HG02885 (cell line): ENCODE measurements around the gene CERT1.

Source experiments
- ATAC-seq: cut with Tn5 transposase; IDR thresholded peaks from one replicate; pipeline ENCODE4 v1.9.1; 2021; ENCODE audit warnings: mild to moderate bottlenecking; ENCODE audit not compliant: unreplicated experiment, poor library complexity

Gene CERT1

DNA sequence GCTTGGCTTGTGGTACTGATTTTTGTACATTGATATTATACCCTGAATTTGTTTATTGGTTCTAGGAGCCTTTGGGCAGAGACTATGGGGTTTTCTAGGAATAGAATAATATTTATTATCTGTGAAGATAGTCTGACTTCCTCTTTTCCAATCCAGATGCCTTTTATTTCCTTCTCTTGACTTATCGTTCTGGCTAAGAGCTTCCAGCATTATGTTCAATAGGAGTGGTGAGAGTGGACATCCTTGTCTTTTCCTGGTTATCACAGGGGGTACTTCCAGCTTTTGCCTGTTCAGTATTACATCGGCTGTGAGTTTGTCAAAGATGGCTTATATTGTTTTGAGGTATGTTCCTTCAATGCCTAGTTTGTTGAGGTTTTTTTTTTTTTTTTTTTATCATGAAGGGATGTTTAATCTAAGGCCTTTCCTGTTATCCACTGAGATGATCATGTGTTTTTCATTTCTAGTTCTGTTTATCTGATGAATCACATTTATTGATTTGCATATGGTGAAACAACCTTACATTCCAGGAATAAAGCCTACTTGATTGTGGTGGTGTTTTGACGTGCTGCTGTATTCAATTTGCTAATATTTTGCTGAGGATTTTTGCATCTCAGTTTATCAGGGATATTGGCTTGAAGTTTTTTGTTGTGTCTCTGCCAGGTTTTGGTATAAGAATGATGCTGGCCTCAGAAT, 77.5 kb downstream of the CERT1 start:
- ATAC-seq = no peak

DNA sequence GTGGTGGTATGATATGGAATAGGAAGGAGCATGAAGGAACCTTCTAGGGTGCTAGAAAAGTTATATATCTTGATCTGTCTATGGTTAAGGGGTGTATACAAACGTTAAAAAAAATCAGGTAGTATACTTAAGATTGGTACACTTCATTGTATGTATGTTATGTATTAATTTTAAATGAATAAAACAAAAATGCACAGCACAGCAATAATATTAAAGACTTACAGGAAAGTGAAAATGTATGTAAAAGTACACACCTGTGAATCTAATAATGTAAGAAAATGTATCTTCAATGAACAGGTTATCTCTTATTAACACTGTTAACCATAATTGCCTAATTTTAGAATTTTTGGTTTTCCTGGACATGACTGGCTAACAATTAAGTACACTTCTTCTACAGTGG, 97.2 kb downstream of the CERT1 start:
- ATAC-seq = no peak

DNA sequence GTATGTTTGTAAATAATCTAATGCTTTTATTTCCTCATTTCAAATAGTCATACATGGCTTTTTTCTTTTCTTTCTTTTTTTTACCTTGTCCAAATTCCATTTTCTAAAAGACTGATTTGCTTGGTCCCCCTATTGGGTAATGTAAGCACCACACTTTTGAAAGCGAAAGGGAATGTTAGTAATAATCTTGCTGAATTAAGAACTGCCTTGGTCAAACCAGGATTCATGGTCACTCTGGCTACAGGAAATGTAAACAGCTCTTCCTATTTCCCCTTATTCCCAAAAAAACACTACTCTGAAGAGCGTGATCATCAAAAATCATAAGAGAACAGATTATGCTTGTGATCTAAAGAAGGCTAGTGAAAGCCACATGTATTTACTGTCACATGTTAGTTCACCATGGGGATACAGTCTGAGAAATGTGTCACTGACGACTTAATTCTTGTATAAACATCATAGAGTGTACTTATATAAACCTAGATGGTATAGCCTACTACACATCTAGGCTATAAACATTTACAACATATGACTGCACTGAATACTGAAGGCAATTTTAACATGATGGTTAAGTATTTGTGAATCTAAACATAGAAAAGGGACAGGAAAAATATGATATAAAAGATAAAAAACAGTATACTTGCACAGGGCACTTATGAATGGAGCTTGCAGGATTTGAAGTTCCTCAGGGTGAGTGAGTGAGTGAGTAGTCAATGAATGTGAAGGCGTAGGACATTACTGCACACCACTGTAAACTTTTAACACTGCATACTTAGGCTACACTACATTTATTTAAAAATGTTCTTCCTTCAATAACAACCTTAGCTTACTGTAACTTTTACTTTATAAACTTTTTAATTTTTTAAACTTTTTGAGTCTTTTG, 99.1 kb downstream of the CERT1 start:
- ATAC-seq = no peak

DNA sequence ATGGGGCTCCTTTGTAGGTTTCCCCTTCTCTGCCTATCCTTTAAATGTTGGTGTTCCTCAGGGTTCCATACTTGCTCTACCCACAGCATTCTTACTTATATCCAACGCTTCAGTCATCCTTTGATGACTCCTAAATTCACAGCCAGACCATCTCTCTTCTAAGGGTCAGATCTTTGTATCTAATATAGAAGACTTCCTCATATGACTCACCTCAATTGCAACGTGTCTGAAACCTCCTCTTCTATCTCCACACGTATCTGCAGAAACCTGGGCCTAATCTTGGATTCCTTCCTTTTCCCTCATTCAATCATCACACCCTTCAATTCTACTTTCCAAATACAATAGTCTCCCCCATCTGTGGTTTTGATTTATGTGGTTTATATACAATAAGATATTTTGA, 106.1 kb downstream of the CERT1 start:
- no peak for ATAC-seq

DNA sequence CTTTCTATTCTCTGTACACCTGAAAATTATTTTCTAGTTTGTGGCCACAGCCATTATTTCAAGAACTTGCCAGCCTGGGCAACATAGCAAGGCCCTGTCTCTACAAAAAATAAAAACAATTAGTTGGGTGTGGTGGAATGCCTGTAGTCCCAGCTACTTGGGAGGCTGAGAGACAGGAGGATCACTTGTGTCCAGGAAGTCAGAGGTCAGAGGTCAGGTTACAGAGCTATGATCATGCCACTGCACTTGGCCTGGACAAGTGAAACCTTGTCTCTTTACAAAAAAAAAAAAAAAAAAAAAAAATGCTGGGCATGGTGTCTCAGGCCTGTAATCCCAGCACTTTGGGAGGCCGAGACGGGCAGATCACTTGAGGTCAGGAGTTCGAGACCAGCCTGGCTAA, 116.2 kb downstream of the CERT1 start:
- ATAC-seq = no peak

DNA sequence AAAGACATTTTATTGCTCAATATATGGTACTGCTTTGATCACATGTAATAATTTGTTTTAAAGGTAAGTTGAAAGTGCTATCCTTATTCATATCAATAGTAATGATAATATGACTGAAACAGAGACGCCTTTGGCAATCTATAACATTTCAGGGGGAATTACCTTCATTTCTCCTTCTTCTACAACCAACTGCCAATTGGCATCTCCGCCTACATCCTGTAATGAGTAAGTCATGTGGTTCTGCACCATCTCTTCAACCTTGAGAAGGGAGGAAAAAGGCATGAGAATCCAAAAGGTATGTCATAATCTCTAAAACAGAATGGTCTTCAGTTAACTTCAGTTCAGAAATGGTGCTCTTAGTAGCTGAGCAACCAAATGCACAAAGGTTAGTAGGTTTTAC, 122.0 kb downstream of the CERT1 start:
- ATAC-seq = no peak

DNA sequence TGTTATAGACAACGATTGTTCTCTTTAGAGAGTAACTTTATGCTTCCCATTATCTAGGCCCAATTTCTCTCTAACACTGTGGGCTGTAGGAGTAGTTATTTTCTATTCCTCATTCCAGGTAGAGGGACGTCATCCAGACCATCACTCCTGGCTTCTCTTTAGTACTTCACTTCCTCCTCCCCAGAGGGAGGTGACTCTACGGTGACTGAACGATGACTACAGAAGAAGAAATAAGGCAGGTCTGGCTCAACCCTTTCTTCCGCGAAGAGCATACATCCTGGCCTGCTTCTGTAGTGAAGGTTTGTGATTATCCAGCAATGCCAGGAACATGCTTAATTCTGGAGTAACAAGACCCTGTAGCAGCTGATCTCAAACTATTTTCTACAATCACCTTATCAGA, 123.6 kb downstream of the CERT1 start:
- ATAC-seq = no peak

DNA sequence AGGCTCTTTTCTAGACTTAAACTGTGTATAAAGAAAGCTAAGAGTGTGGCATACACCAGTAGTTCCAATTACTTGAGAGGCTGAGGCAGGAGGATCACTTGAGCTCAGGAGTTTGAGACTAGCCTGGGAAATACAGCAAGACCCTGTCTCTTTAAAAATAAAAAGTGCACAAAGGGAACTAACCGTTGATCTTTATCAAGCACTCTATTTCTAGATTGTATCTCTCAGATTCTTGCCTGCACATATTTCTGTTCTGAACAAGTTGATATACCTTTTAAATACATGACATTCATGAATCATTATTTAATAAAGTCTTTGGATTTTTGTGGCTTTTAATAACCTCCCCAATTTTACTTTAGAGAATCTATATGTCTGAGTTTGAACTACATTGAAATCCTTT, 127.2 kb downstream of the CERT1 start:
- ATAC-seq = no peak

DNA sequence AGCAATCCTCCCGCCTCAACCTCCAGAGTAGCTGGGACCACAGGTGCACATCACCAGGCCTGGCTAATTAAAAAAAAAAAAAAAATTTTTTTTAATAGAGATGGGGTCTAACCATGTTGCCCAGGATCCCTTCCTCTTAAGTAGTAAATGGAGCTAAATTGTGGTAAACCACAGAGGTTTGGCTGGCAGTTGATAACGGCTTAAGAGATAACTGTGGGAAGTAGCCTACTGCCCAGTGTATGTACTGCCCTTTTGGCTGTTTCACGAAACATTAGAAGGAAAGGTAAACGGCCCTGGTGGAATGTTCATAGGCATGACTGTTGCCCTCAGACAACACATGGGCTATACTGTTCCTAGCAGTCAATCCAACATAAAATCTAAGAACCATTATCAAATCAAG, 130.0 kb downstream of the CERT1 start:
- ATAC-seq = no peak

DNA sequence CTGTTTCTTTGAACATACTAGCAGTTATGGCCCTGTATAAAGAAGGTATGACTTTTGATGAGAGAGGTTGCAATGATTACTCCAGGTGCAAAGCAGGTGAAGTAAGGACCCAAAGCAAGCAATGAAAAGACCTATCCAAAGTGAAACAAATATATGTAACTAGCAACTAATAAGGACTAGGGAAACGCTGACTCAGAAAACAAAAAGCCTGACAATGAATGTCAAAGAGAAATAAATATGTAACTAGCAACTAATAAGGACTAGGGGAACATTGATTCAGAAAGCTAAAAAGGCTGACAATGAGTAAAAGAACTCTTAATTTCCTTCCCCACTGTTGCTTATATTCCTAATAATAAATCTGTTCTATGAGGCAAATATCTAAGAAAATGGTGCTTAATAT, 131.3 kb downstream of the CERT1 start:
- no peak for ATAC-seq

DNA sequence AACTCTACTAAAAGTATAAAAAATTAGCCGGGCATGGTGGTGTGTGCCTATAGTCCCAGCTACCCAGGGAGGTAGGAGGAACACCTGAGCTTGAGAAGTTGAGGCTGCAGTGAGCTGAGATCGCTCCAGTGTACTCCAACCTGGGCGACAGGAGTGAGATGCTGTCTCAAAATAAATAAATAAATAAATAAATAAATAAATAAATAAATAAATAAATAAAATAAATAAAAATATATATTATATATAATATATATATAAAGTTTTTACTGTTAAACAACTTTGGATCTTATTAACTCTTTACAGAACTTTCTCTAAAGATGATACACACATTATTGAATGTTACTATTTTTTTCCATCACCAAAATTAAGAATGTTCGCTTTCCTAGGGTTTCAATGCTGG, 136.0 kb downstream of the CERT1 start:
- ATAC-seq = no peak

DNA sequence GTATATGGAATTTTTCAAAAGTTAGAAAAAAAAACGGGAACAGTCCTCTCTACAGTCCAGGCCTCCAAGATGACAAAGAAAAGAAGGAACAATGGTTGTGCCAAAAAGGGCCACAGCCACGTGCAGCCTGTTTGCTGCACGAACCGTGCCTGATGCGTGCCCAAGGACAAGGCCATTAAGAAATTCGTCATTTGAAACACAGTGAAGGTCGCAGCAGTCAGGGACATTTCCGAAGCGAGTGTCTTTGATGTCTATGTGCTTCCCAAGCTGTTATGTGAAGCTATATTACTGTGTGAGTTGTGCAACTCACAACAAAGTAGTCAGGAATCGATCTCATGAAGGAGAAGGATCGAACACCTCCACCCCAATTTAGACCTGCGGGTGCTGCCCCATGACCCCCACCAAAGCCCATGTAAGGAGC, 137.0 kb downstream of the CERT1 start:
- ATAC-seq = no peak

DNA sequence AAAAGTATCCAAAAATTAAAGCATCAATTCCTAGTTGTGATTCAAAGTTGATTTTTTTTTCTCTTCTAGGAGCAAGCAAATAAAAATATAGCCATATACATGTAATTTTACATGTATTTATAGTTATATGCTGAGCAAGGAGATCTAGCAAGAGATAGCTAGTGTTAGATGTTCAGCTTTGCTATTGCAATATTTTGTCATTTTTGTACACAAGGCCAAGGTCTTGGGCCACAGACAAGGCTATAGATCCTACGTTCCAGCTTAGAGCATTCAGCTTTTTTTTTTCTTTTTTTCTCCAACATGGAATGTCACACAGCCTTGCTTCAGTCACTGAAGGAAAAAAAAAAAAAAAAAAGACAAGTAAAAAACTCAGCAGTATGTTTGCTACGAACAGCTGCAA, 137.6 kb downstream of the CERT1 start:
- ATAC-seq = no peak

DNA sequence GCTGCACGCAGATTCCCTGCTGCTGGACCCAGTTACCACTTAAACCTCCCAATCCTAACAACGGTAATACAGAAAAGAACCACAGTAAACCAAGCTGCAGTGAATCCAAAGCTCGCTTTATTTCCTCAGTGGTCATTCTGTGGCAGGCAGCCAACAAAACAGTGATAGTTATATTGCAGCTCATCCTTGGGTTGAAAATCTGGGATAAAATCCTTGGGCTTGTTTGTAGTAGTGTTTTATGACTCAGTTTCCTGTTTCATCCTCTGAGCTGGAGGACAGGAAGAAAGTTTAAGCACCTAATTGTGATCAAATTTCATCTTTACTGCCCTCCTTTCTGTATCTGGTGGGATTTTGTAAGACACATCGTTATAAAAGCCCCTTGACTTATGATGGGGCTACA, 143.0 kb downstream of the CERT1 start:
- ATAC-seq = no peak

DNA sequence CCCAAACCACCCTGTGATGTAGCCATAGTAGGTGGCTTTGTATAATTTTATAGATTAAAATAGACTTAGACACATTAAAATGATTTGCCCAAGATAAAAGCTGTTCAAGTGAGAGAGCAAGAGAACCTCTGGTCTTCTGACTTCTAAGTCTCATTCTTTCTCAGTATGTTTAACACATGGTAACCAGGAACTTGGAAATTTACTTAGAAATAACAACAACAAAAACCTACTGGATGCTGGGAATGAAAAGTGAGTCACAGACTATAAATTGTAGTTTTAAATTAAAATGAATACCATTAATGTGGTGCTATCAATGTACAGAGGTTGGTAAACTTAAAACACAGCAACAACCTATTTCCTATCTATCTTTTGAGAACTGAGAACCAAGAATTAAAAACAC, 144.0 kb downstream of the CERT1 start:
- peak; percentile 2 for ATAC-seq

DNA sequence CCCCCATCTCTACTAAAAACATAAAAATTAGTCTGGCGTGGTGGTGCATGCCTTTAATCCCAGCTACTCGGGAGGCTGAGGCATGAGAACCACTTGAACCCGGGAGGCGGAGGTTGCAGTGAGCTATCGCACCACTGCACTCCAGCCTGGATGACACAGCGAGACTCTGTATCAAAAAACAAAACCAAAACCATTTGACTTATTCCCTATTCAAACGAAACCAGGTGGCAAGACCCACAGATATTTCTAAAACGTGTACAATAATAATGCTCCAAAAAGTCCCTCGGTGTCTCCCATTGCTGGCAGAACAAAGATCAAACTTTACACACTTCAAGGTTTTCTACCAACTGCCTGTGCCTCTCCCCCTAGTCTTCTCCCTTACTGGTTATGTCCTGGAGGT, 144.6 kb downstream of the CERT1 start:
- ATAC-seq = peak; percentile 82

DNA sequence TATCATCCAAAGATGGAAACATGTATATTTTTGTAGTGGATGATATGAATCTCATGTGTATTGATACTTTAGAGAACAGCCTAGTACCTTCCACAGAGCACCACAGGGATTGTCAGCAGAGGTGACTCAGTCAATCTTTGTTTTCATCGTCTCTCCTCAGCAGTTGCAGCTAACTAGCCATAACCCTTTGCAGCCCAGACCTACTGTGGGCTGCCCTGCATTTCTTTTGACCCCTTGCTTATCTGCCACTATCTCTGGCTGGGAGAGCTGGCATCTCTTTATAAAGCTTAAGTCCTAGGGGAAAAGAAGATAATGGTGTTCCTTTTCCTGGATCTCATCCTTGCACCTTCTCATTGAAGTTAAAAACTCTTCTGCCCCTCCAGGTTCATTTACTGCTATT, 145.7 kb downstream of the CERT1 start:
- no peak for ATAC-seq

DNA sequence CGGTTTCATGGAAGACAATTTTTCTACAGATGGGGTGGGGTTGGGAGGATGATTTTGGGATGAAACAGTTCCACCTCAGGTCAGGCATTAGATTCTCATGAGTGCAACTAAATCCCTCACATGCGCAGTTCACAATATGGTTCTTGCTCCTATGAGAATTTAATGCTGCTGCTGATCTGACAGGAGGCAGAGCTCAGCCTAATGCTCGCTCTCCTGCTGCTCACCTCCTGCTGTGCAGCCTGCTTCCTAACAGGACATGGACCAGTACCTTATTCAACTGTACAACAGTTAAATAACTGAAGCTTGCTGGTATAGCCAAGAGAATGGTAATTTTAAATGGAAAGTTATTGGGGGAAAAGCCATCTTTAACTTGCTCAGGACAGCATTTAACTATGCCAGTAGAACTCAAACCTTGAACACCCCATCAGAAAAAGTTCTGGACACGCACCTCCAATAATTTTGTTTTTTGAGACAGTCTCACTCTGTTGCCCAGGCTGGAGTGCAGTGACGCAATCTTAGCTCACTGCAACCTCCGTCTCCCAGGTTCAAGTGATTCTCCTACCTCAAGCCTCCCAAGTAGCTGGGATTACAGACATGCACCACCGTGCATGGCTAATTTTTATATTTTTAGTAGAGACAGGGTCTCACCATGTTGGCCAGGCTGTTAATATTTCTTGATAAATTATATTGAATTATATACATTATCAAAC, 146.7 kb downstream of the CERT1 start:
- no peak for ATAC-seq

DNA sequence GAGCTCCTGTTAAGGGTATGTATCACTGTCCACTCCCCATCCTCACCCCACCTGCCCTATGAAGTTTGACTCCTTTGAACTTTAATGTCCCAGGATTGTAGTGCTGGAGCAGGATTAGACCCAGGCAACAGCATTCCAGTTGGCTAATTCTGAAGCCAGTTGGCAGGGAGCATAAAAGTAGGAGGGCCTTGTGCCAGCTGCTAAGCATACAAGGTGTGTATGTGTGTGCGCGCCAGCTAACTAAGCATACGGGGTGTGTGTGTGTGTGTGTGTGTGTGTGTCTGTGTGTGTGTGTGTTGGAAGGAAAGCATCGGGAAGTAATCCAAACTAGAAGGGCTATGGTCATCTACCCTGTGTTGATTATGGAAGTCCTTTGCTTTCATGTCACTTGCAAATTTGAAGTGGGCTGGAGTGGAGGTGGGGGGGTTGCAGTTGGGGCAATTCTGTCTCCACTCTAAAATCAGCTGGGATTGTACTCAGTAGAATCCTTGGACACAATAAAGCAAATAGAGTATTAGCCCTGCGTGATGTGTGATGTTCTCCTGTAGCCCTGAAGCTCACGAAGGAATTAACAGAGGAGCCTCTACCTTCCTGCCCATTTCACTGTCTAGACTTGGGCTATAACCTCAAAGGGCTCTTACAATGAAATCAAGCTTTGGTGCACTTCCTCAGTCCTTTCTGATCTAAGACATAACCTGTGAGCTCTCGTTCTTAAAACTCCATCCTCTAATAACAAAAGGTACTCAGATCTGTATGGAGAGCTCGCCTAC, 147.5 kb downstream of the CERT1 start:
- ATAC-seq = no peak

DNA sequence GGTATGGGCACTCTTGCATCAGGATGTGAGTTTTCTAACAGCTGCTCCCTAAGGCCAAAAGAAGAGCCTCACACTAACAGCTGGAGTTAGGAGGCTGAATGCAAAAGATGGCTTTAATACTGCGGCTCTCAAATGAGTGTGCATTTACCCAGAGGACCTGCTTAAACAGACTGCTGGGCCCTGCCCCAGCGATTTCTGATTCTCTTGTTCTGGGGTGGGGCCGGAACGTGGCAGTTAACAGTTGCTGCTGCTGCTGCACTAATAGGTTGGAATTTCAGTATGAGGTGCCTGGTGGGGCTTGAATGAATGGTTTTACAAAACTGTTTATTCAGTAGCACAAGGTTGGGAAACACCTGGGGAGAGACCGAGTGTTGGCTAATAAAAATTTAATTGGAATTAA, 148.3 kb downstream of the CERT1 start:
- ATAC-seq = no peak
